Measurements from ENCODE around the gene FZD1.
"Not testable (repeated sequence)": the region's sequence is repeated elsewhere in the genome, so short reads cannot be mapped to it uniquely, and the experiment has no call there.

FZD1 gene

GRCh38 chr7:91302794-91303193, 38.6 kb downstream of the FZD1 start:
- no peak for TF ChIP-seq CTCF (IDR thresholded peaks at IDR 0.05; ENCODE audit: unreplicated experiment in 3 of 3)
- Mint-ChIP-seq H3K36me3 (ENCODE audit: low read depth) (no peaks in the 10 kb centered on the region), H3K4me3 (no peak overlapping the region), H3K9me3 (no peaks in the 10 kb centered on the region), H3K27me3 (ENCODE audit: low read depth) (no peaks in the 10 kb centered on the region), H3K27ac (peak overlapping the region in 1 of 3 experiments; percentile 28), H3K4me1 (no peaks in the 10 kb centered on the region)

GRCh38 chr7:91306266-91306665, 42.0 kb downstream of the FZD1 start:
- H3K9me3 Mint-ChIP-seq, result peaks cover 3% of the 10 kb centered on the region
- H3K27ac Mint-ChIP-seq, result no peak overlapping the region
- no peaks in the 10 kb centered on the region for H3K4me1 Mint-ChIP-seq
- no peak for TF ChIP-seq CTCF (IDR thresholded peaks at IDR 0.05; ENCODE audit: unreplicated experiment in 3 of 3)
- no peaks in the 10 kb centered on the region for H3K27me3 Mint-ChIP-seq (ENCODE audit: low read depth)
- no peaks in the 10 kb centered on the region for H3K36me3 Mint-ChIP-seq (ENCODE audit: low read depth)
- no peak overlapping the region for H3K4me3 Mint-ChIP-seq

- H3K4me1 Mint-ChIP-seq, result no peaks in the 10 kb centered on the region
- H3K27me3 Mint-ChIP-seq (ENCODE audit: low read depth), result no peaks in the 10 kb centered on the region
- H3K4me3 Mint-ChIP-seq, result no peak overlapping the region
- TF ChIP-seq CTCF (IDR thresholded peaks at IDR 0.05; ENCODE audit: unreplicated experiment in 3 of 3), result no peak
- no peak overlapping the region for H3K27ac Mint-ChIP-seq
- no peaks in the 10 kb centered on the region for H3K36me3 Mint-ChIP-seq (ENCODE audit: low read depth)
- H3K9me3 Mint-ChIP-seq, result peaks cover 3% of the 10 kb centered on the region
Observed at GRCh38 chr7:91307467-91307866, 43.2 kb downstream of the FZD1 start.

- H3K27me3 Mint-ChIP-seq (ENCODE audit: low read depth); H3K9me3 Mint-ChIP-seq: not testable (repeated sequence)
Observed at GRCh38 chr7:91308191-91308590, 44.0 kb downstream of the FZD1 start.

GRCh38 chr7:91310830-91311460, 46.7 kb downstream of the FZD1 start:
- no peak for TF ChIP-seq CTCF (IDR thresholded peaks at IDR 0.05; ENCODE audit: unreplicated experiment in 3 of 3)
- Mint-ChIP-seq H3K4me1 (no peaks in the 10 kb centered on the region), H3K4me3 (no peak overlapping the region), H3K36me3 (ENCODE audit: low read depth) (no peaks in the 10 kb centered on the region), H3K27me3 (ENCODE audit: low read depth) (no peaks in the 10 kb centered on the region), H3K27ac (no peak overlapping the region), H3K9me3 (peaks cover 3% of the 10 kb centered on the region)

More at GRCh38 chr7:91308191-91308590, 44.0 kb downstream of the FZD1 start:
- H3K4me3 Mint-ChIP-seq; H3K27ac Mint-ChIP-seq; H3K4me1 Mint-ChIP-seq; H3K36me3 Mint-ChIP-seq (ENCODE audit: low read depth): not testable (repeated sequence)

GRCh38 chr7:91311839-91312238, 47.6 kb downstream of the FZD1 start:
- no peaks in the 10 kb centered on the region for H3K27me3 Mint-ChIP-seq (ENCODE audit: low read depth)
- H3K9me3 Mint-ChIP-seq, result peaks cover 3% of the 10 kb centered on the region
- H3K4me1 Mint-ChIP-seq, result no peaks in the 10 kb centered on the region
- TF ChIP-seq CTCF (IDR thresholded peaks at IDR 0.05; ENCODE audit: unreplicated experiment in 3 of 3), result no peak
- H3K27ac Mint-ChIP-seq, result no peak overlapping the region
- H3K36me3 Mint-ChIP-seq (ENCODE audit: low read depth), result no peaks in the 10 kb centered on the region
- H3K4me3 Mint-ChIP-seq, result no peak overlapping the region

Measured in nephron (organoid).